Measurements from ENCODE around the gene RPA1.

Gene RPA1

GRCh38 chr17:1943436-1943831 lies 113.6 kb downstream of the RPA1 start:
- no peak for DNase-seq

GRCh38 chr17:1945621-1946020 lies 115.8 kb downstream of the RPA1 start:
- DNase-seq, result no peak

- no peak for DNase-seq
These were observed 116.5 kb downstream of the RPA1 start for GRCh38 chr17:1946021-1946932.

- DNase-seq, result no peak
These were observed 117.5 kb downstream of the RPA1 start for GRCh38 chr17:1947229-1947742.

DNA sequence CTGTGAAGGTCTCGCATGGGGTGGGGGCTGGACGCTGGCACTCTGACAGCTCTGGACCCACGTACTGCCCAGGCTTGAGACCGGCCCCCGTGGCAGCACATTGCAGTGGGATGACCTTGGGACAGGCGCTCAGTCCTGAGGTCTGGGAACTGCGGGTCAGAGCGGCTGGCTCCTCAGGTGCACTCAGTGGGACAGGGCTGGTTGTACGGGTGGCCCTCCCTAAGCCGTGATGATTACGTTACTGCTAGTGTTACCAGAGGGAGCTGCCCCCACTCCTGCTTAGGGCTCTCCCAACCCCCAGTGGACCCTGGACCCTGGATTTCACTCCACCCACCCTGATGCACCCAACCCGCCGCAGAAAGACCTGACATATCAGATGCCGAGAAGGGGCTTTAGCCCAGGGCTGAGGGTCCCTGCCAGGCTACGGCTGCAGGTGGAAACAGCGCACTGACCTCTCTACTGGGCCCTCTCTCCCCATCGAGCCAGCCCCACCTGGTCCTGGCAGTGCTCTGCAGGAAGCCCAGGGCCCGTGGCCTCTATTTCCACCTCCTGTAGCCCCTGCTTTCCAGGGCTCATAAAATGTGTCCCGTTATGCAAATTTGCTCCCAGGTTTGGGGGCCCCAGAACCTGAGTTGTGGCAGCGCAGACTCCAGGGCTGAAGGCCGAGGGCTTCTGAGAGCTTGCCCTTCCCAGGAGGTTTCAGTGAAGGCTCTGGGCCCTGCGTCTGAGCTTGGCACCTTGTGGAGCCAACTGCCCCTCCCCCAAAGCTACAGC lies 118.1 kb downstream of the RPA1 start:
- DNase-seq, result no peak

DNA sequence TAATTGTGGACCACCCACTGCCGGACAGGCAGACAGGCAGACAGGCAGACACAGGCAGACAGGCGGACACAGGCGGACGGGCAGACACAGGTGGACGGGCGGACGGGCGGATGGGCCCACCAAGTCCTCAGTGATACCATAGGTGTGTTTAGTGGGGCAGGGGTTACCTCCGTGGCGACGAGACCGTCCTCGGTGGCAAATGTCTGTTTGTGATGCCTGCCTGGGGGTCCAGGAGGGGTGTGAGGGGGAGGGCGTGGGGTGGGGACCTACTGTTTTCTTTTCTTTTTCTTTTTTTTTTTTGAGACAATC lies 118.7 kb downstream of the RPA1 start:
- DNase-seq, result no peak
